Activated naive CD4-positive, alpha-beta T cell treated with anti-CD3 and anti-CD28 coated beads, Interleukin-2, amount 50 U/mL, for 72 hours (primary cell): Measurements from ENCODE around the gene AMOTL2. TPM values are rescaled to one million over a fixed set of nuclear protein-coding genes. Genes with fewer than 3 reads are reported as not detected.

ENCODE experiments used
- ATAC-seq, 2 donors: fragments of 150-1000 bp; cut with Tn5 transposase; 2 replicates each; pipeline ENCODE4 v1.10.0; 2021; ENCODE audit warnings: mild to moderate bottlenecking in 2 of 2, moderate library complexity in 2 of 2
- DNase-seq, 2 donors: peaks; one replicate each; pipeline ENCODE4 v3.0.0; 2021 to 2022; ENCODE audit warnings: low spot score in 2 of 2
- H3K27ac Mint-ChIP-seq, 2 donors: one replicate each; pipeline ENCODE4 v1.8.0; 2022; ENCODE audit warnings: mild to moderate bottlenecking in 2 of 2, mixed read lengths in 2 of 2
- H3K36me3 Mint-ChIP-seq, 2 donors: one replicate each; pipeline ENCODE4 v1.8.0; 2022; ENCODE audit warnings: mixed read lengths in 2 of 2
- H3K9me3 Mint-ChIP-seq, 2 donors: one replicate each; pipeline ENCODE4 v1.8.0; 2022; ENCODE audit warnings: mixed read lengths in 2 of 2
- total RNA-seq, 2 donors: library from RNA; stranded (reverse); gene quantifications; one replicate each; pipeline ENCODE4 v1.2.3, GENCODE V29; 2022

The AMOTL2 gene
- total RNA-seq, 2 donors from 2014 or later, result 0.64 TPM; not detected in 1

GRCh38 chr3:134387293-134387692 is 13.0 kb upstream of the AMOTL2 start:
- DNase-seq (no peak), ATAC-seq (no peak)
- H3K36me3 Mint-ChIP-seq, result no peaks in the 10 kb centered on the region
- no peak overlapping the region for H3K27ac Mint-ChIP-seq
- H3K9me3 Mint-ChIP-seq, result no peaks in the 10 kb centered on the region

GRCh38 chr3:134384963-134385362 is 10.7 kb upstream of the AMOTL2 start:
- ATAC-seq (no peak), DNase-seq (no peak)
- Mint-ChIP-seq H3K9me3 (no peaks in the 10 kb centered on the region), H3K27ac (no peak overlapping the region), H3K36me3 (no peaks in the 10 kb centered on the region)

- no peak for DNase-seq
- no peaks in the 10 kb centered on the region for H3K9me3 Mint-ChIP-seq
- no peak for ATAC-seq
- H3K27ac Mint-ChIP-seq, result no peak overlapping the region
- no peaks in the 10 kb centered on the region for H3K36me3 Mint-ChIP-seq
Measured at GRCh38 chr3:134381831-134382442, 7.7 kb upstream of the AMOTL2 start.

- DNase-seq (no peak), ATAC-seq (no peak)
- Mint-ChIP-seq H3K9me3 (no peaks in the 10 kb centered on the region), H3K36me3 (no peaks in the 10 kb centered on the region), H3K27ac (no peak overlapping the region)
Measured at GRCh38 chr3:134381076-134381475, 6.8 kb upstream of the AMOTL2 start.

- H3K27ac Mint-ChIP-seq, result no peak overlapping the region
- ATAC-seq (no peak), DNase-seq (no peak)
- H3K36me3 Mint-ChIP-seq, result peaks cover 0 to 1% of the 10 kb centered on the region in 2 donors
- no peaks in the 10 kb centered on the region for H3K9me3 Mint-ChIP-seq
Measured at GRCh38 chr3:134380249-134380648, 6.0 kb upstream of the AMOTL2 start.

- no peak overlapping the region for H3K27ac Mint-ChIP-seq
- no peak for DNase-seq
- peak; percentile 63 to 69 for ATAC-seq
- no peaks in the 10 kb centered on the region for H3K9me3 Mint-ChIP-seq
- H3K36me3 Mint-ChIP-seq, result peaks cover 0 to 4% of the 10 kb centered on the region in 2 donors
Measured at GRCh38 chr3:134378818-134379217, 4.6 kb upstream of the AMOTL2 start.

GRCh38 chr3:134378384-134378783 is 4.1 kb upstream of the AMOTL2 start:
- ATAC-seq, result peak; percentile 50 to 53
- Mint-ChIP-seq H3K9me3 (no peaks in the 10 kb centered on the region), H3K36me3 (peaks cover 0 to 4% of the 10 kb centered on the region in 2 donors), H3K27ac (no peak overlapping the region)
- DNase-seq, result no peak

GRCh38 chr3:134377896-134378295 is 3.6 kb upstream of the AMOTL2 start:
- H3K27ac Mint-ChIP-seq, result no peak overlapping the region
- no peaks in the 10 kb centered on the region for H3K9me3 Mint-ChIP-seq
- ATAC-seq, result no peak
- peaks cover 0 to 4% of the 10 kb centered on the region in 2 donors for H3K36me3 Mint-ChIP-seq
- DNase-seq, result no peak

GRCh38 chr3:134376786-134377426 is 2.7 kb upstream of the AMOTL2 start:
- DNase-seq (no peak), ATAC-seq (no peak)
- H3K9me3 Mint-ChIP-seq, result no peaks in the 10 kb centered on the region
- H3K36me3 Mint-ChIP-seq, result peaks cover 0 to 4% of the 10 kb centered on the region in 2 donors
- H3K27ac Mint-ChIP-seq, result no peak overlapping the region

- ATAC-seq (no peak), DNase-seq (no peak)
- Mint-ChIP-seq H3K9me3 (no peaks in the 10 kb centered on the region), H3K36me3 (peaks cover 0 to 4% of the 10 kb centered on the region in 2 donors), H3K27ac (no peak overlapping the region)
Measured at GRCh38 chr3:134376385-134376765, 2.1 kb upstream of the AMOTL2 start.

GRCh38 chr3:134375582-134376384 is 1.5 kb upstream of the AMOTL2 start:
- no peaks in the 10 kb centered on the region for H3K9me3 Mint-ChIP-seq

GRCh38 chr3:134374791-134375581 is 739 bp upstream of the AMOTL2 start:
- Mint-ChIP-seq H3K27ac (peak overlapping the region in 1 of 2 donors; percentile 20), H3K9me3 (no peaks in the 10 kb centered on the region), H3K36me3 (peaks cover 0 to 4% of the 10 kb centered on the region in 2 donors)
- DNase-seq (no peak), ATAC-seq (no peak)

More at GRCh38 chr3:134375582-134376384, 1.5 kb upstream of the AMOTL2 start:
- H3K27ac Mint-ChIP-seq, result no peak overlapping the region
- DNase-seq (no peak), ATAC-seq (no peak)
- H3K36me3 Mint-ChIP-seq, result peaks cover 0 to 4% of the 10 kb centered on the region in 2 donors

- H3K36me3 Mint-ChIP-seq, result peaks cover 0 to 4% of the 10 kb centered on the region in 2 donors
- H3K9me3 Mint-ChIP-seq, result no peaks in the 10 kb centered on the region
- DNase-seq (no peak), ATAC-seq (no peak)
- H3K27ac Mint-ChIP-seq, result no peak overlapping the region
Measured at GRCh38 chr3:134373271-134374104, 759 bp downstream of the AMOTL2 start.

GRCh38 chr3:134372396-134373270 is 1.6 kb downstream of the AMOTL2 start:
- Mint-ChIP-seq H3K9me3 (no peaks in the 10 kb centered on the region), H3K27ac (no peak overlapping the region), H3K36me3 (peaks cover 0 to 4% of the 10 kb centered on the region in 2 donors)
- DNase-seq (no peak), ATAC-seq (no peak)
